Neural progenitor cell (in vitro differentiated cells): ENCODE data around the gene PLA1A. TPM values are rescaled to one million over a fixed set of nuclear protein-coding genes. Genes with fewer than 3 reads are reported as not detected.

Experiments
- DNase-seq: peaks from one replicate; pipeline ENCODE4 v3.0.0-alpha.2; 2016; ENCODE audit warnings: low spot score
- H2AFZ ChIP-seq: fragments of 200-600 bp; sonication (generic); replicated peaks from 2 replicates; pipeline ENCODE4 v1.6.1; 2016; ENCODE audit warnings: antibody characterized with exemption
- H3F3A ChIP-seq: fragments of 200-600 bp; sonication (generic); 2 replicates; pipeline ENCODE4 v1.6.1; 2016; ENCODE audit warnings: antibody characterized with exemption, low read depth
- H3K27ac ChIP-seq: fragments of 200-600 bp; sonication (generic); 2 replicates; pipeline ENCODE4 v1.5.1; 2016; ENCODE audit warnings: mild to moderate bottlenecking
- H3K27me3 ChIP-seq: fragments of 200-600 bp; sonication (generic); 2 replicates; pipeline ENCODE4 v1.6.1; 2016; ENCODE audit warnings: mild to moderate bottlenecking, moderate library complexity
- H3K36me3 ChIP-seq: fragments of 200-600 bp; sonication (generic); 2 replicates; pipeline ENCODE4 v1.5.1; 2016
- H3K4me1 ChIP-seq: fragments of 200-600 bp; sonication (generic); 2 replicates; pipeline ENCODE4 v1.6.1; 2016; ENCODE audit warnings: mixed run types
- H3K4me2 ChIP-seq: fragments of 200-600 bp; sonication (generic); 2 replicates; pipeline ENCODE4 v1.6.1; 2016
- H3K4me3 ChIP-seq: fragments of 200-600 bp; sonication (generic); 2 replicates; pipeline ENCODE4 v1.5.1; 2016
- H3K79me2 ChIP-seq: fragments of 200-600 bp; sonication (generic); 2 replicates; pipeline ENCODE4 v1.6.1; 2016; ENCODE audit warnings: low read depth
- H3K9ac ChIP-seq: fragments of 200-600 bp; sonication (generic); 2 replicates; pipeline ENCODE4 v1.6.1; 2016
- H3K9me3 ChIP-seq: fragments of 200-600 bp; sonication (generic); 2 replicates; pipeline ENCODE4 v1.5.1; 2016; ENCODE audit warnings: low read depth
- H4K20me1 ChIP-seq: fragments of 200-600 bp; sonication (generic); 2 replicates; pipeline ENCODE4 v1.6.1; 2016; ENCODE audit warnings: low read depth
- H3K27ac Mint-ChIP-seq: 3 replicates; pipeline ENCODE4 v1.8.0; 2021; ENCODE audit warnings: mixed read lengths
- H3K27me3 Mint-ChIP-seq: 2 replicates; pipeline ENCODE4 v1.8.0; 2022; ENCODE audit warnings: low read depth, mild to moderate bottlenecking, inconsistent platforms, moderate library complexity, mixed read lengths; ENCODE audit not compliant: insufficient read depth
- H3K36me3 Mint-ChIP-seq: 3 replicates; pipeline ENCODE4 v1.8.0; 2021; ENCODE audit warnings: mixed read lengths
- H3K4me1 Mint-ChIP-seq: 3 replicates; pipeline ENCODE4 v1.8.0; 2021; ENCODE audit warnings: mixed read lengths
- H3K4me3 Mint-ChIP-seq: 3 replicates; pipeline ENCODE4 v1.8.0; 2021; ENCODE audit warnings: mild to moderate bottlenecking, moderate library complexity, mixed read lengths
- H3K9me3 Mint-ChIP-seq: 3 replicates; pipeline ENCODE4 v1.8.0; 2020; ENCODE audit warnings: mixed read lengths
- CTCF ChIP-seq: fragments of 200-600 bp; sonication (generic); IDR thresholded peaks from 2 replicates; pipeline ENCODE4 v1.5.1; 2017; ENCODE audit warnings: antibody characterized with exemption, mild to moderate bottlenecking
- EZH2 ChIP-seq: fragments of 200-600 bp; sonication (generic); IDR thresholded peaks from 2 replicates; pipeline ENCODE4 v1.6.1; 2017; ENCODE audit warnings: antibody characterized with exemption, mild to moderate bottlenecking, moderate library complexity
- EZH2phosphoT487 ChIP-seq: fragments of 200-600 bp; sonication (generic); IDR thresholded peaks from 2 replicates; pipeline ENCODE4 v1.6.1; 2017; ENCODE audit warnings: antibody characterized with exemption
- total RNA-seq: library from RNA; depleted of rRNA; stranded (reverse); fragments of >200 nt; gene quantifications from 2 replicates; pipeline ENCODE4 v1.2.3, GENCODE V29; 2015; ENCODE audit warnings: low replicate concordance

PLA1A gene
- total RNA-seq, 1 donor from 2014 or later = not detected

GRCh38 chr3:119555929-119556328 lies 41.8 kb upstream of the PLA1A start:
- H2AFZ ChIP-seq = no peak overlapping the region
- peaks cover 5% of the 10 kb centered on the region for H3K27me3 Mint-ChIP-seq

GRCh38 chr3:119557192-119557876 lies 40.4 kb upstream of the PLA1A start:
- peaks cover 6% of the 10 kb centered on the region for H3K27me3 Mint-ChIP-seq

More at GRCh38 chr3:119555929-119556328, 41.8 kb upstream of the PLA1A start:
- no peaks in the 10 kb centered on the region for H3K36me3 Mint-ChIP-seq
- H3K4me1 Mint-ChIP-seq = peaks cover 3% of the 10 kb centered on the region
- H4K20me1 ChIP-seq = no peaks in the 10 kb centered on the region
- H3K27me3 ChIP-seq = no peaks in the 10 kb centered on the region
- no peaks in the 10 kb centered on the region for H3K9me3 Mint-ChIP-seq
- no peak overlapping the region for H3K4me3 ChIP-seq
- H3K4me2 ChIP-seq = no peak overlapping the region
- H3K4me1 ChIP-seq = no peaks in the 10 kb centered on the region
- no peak overlapping the region for H3K27ac Mint-ChIP-seq
- H3K79me2 ChIP-seq = no peaks in the 10 kb centered on the region
- no peaks in the 10 kb centered on the region for H3K36me3 ChIP-seq
- H3F3A ChIP-seq = no peaks in the 10 kb centered on the region
- no peak for DNase-seq
- TF ChIP-seq EZH2 (no peak), EZH2phosphoT487 (no peak), CTCF (no peak)
- H3K9ac ChIP-seq = no peak overlapping the region
- no peaks in the 10 kb centered on the region for H3K9me3 ChIP-seq
- H3K4me3 Mint-ChIP-seq = no peak overlapping the region
- H3K27ac ChIP-seq = no peak overlapping the region

GRCh38 chr3:119557877-119558269 lies 39.8 kb upstream of the PLA1A start:
- Histone ChIP-seq H3K4me2 (no peak overlapping the region), H3F3A (no peaks in the 10 kb centered on the region), H3K27ac (no peak overlapping the region), H3K4me3 (no peak overlapping the region), H2AFZ (no peak overlapping the region), H3K4me1 (no peaks in the 10 kb centered on the region), H3K36me3 (no peaks in the 10 kb centered on the region), H3K9me3 (no peaks in the 10 kb centered on the region), H3K27me3 (no peaks in the 10 kb centered on the region), H3K9ac (no peak overlapping the region), H3K79me2 (no peaks in the 10 kb centered on the region), H4K20me1 (no peaks in the 10 kb centered on the region)
- Mint-ChIP-seq H3K27ac (no peak overlapping the region), H3K27me3 (peaks cover 6% of the 10 kb centered on the region), H3K36me3 (no peaks in the 10 kb centered on the region), H3K4me3 (no peak overlapping the region), H3K4me1 (peaks cover 3% of the 10 kb centered on the region), H3K9me3 (no peaks in the 10 kb centered on the region)
- TF ChIP-seq EZH2phosphoT487 = no peak
- no peak for TF ChIP-seq CTCF
- TF ChIP-seq EZH2 = no peak
- DNase-seq = no peak

More at GRCh38 chr3:119557192-119557876, 40.4 kb upstream of the PLA1A start:
- H2AFZ ChIP-seq = no peak overlapping the region
- H3K4me1 ChIP-seq = no peaks in the 10 kb centered on the region
- H3K4me2 ChIP-seq = no peak overlapping the region
- TF ChIP-seq EZH2phosphoT487 = no peak
- no peak for TF ChIP-seq CTCF
- no peak for TF ChIP-seq EZH2
- H3K4me1 Mint-ChIP-seq = peaks cover 3% of the 10 kb centered on the region
- H3K4me3 Mint-ChIP-seq = no peak overlapping the region
- H3K9ac ChIP-seq = no peak overlapping the region
- no peaks in the 10 kb centered on the region for H3K9me3 ChIP-seq
- H3F3A ChIP-seq = no peaks in the 10 kb centered on the region
- no peaks in the 10 kb centered on the region for H3K36me3 Mint-ChIP-seq
- no peak overlapping the region for H3K27ac ChIP-seq
- H3K27ac Mint-ChIP-seq = no peak overlapping the region
- H3K27me3 ChIP-seq = no peaks in the 10 kb centered on the region
- no peaks in the 10 kb centered on the region for H3K79me2 ChIP-seq
- H4K20me1 ChIP-seq = no peaks in the 10 kb centered on the region
- H3K9me3 Mint-ChIP-seq = no peaks in the 10 kb centered on the region
- H3K36me3 ChIP-seq = no peaks in the 10 kb centered on the region
- no peak for DNase-seq
- no peak overlapping the region for H3K4me3 ChIP-seq
